C4-2B (cell line): ENCODE data around the gene HIVEP3.

Experiments used
- H3K27ac ChIP-seq: fragments of 450-650 bp; 2 replicates; pipeline ENCODE4 v1.5.1; 2017
- ZFX ChIP-seq: fragments of 450-650 bp; IDR thresholded peaks from 2 replicates; pipeline ENCODE4 v1.6.1; 2017
- TF ChIP-seq, protein P1 (sequence below): fragments of 450-650 bp; conservative IDR thresholded peaks from 2 replicates; pipeline ENCODE4 v1.5.1; 2017; ENCODE audit warnings: mild to moderate bottlenecking

The HIVEP3 gene

DNA sequence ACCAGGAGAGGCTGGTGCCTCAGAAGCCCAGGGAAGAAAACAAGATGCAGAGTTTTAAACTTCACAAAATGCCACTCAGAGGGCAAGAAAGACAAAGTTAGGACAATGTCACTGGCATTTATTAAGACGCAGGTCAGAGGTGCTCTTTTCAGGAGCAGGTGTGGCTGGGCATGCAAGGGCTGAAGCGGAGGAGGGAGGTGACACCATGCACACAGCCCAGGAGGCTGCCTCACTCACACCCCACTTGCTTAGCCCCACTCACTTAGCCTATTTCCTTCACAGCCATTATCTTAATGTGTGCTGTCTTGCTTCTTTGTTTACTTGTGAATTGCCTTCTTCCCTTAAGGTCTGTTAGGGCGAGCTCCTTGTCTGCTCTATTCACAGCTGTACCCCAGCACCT, 17.2 kb downstream of the HIVEP3 start:
- TF ChIP-seq, protein P1, sequence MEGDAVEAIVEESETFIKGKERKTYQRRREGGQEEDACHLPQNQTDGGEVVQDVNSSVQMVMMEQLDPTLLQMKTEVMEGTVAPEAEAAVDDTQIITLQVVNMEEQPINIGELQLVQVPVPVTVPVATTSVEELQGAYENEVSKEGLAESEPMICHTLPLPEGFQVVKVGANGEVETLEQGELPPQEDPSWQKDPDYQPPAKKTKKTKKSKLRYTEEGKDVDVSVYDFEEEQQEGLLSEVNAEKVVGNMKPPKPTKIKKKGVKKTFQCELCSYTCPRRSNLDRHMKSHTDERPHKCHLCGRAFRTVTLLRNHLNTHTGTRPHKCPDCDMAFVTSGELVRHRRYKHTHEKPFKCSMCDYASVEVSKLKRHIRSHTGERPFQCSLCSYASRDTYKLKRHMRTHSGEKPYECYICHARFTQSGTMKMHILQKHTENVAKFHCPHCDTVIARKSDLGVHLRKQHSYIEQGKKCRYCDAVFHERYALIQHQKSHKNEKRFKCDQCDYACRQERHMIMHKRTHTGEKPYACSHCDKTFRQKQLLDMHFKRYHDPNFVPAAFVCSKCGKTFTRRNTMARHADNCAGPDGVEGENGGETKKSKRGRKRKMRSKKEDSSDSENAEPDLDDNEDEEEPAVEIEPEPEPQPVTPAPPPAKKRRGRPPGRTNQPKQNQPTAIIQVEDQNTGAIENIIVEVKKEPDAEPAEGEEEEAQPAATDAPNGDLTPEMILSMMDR, result no peak
- no peak for TF ChIP-seq ZFX
- no peak overlapping the region for H3K27ac ChIP-seq

DNA sequence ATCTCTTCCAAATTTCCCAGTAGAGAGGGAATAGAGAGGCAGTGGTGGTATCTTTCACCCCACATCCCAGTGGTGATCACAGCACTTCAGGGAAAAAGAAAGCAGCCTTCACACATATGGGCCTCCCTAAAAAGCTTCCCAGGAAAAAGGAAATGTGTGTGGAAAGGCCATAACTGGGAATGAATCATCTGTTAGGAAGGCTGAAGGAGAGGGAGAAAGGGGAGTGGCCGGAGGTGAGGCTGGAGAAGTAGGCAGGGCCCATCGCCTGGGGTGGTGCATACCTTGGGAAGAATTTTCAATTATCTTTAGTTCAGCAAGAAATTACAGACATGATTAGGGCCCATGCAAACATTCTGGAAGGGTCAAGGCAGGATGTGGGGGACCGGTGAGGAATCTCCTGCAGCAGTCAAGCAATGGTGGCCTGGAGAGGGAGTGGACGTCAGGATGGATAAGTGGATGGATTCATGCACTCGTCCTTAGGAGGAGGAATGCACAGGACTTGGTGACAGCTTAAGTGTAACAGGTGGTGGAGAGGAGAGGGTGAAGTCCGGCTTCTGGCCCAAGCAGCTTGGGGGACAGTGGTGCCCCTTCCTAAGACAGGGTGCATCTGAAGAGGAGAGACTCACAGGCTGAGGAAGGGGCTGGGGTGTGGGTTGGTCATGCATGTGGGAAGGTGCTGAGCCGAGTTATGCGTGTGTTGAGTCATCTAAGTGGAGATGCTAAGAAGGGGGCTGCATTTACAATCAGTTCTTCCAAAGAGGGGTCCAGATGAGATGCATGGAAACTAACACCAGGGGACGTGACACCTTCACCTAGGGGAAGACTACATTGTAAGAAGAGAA, 17.9 kb downstream of the HIVEP3 start:
- TF ChIP-seq ZFX, result no peak
- TF ChIP-seq, protein P1, result no peak
- H3K27ac ChIP-seq, result no peak overlapping the region

DNA sequence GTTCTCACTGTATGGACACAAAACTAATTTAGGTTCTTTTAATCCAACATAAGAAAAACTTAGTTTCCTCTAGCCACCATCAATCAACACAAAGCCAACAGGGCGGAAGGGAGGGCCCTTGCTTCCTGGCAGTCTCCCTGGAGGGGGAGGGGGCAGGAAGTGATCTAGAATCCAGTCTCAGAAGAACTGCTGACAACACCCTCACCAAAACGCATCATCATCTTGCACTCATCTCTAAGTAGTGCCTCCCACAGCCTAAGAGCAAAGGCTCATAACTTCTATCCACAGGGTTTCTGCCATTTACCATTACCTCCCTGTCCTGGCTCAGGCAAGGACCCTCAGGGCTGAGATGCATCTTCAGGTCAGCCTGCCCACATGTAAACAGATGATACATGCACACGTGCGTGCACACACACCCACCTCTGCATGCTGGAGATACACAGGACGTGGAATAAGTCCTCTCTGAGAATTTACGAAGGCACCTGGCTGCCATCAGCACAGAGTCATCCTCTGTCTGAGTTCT, 20.5 kb downstream of the HIVEP3 start:
- TF ChIP-seq, protein P1, result no peak
- no peak overlapping the region for H3K27ac ChIP-seq

DNA sequence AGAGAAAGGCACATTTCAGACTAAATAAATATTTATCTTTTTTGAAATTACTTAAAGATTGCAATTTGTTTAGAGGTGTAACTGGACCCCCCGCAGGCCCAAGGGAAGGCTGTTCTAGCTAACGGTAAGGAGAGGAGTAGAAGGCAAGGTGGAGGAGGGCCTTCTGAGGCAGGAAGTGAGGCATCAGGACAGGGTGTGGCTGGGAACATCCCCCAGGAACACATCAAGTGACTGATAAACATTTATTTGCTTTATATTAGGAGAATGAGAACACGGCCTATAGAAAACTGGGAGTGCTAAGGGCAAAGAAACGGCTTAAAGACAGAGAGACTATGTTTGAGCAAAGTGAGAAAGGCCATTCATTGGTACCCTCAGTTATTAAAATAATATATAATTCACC, 23.2 kb downstream of the HIVEP3 start:
- TF ChIP-seq ZFX, result no peak
- TF ChIP-seq, protein P1, result no peak

DNA sequence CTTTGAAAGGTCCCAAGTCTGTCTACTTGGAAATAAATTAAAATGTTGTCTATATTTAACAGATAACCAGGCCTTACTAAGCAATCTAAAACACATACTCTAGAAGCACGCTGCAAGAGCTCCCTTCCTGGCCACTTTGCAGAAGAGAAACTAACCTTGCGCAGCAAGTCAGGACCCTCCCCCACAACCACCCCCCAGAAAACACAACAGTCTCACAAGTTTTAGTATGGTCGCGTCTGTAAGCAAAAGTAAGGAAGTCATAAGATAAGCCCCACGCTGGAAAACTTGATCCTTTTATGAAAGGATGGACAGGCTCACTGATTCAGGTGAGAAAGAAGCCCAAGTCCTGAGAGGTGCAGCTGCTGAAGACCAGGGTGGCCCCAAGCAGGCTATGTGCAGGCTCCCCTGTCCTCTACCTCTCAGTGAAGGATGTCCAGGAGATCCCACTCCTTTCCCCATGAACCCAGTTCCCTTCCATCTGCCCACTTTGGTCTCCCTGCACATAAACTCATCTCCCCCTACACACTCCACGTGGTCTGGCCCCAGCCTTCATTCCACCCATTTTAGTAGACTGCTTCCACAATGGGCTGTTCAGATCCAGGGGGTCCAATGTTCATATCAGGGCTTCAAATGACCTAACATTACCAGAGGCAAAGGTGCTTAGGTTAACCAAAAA, 23.8 kb downstream of the HIVEP3 start:
- no peak overlapping the region for H3K27ac ChIP-seq
- no peak for TF ChIP-seq ZFX
- TF ChIP-seq, protein P1, result no peak

More for the DNA sequence above, 23.2 kb downstream of the HIVEP3 start:
- no peak overlapping the region for H3K27ac ChIP-seq

DNA sequence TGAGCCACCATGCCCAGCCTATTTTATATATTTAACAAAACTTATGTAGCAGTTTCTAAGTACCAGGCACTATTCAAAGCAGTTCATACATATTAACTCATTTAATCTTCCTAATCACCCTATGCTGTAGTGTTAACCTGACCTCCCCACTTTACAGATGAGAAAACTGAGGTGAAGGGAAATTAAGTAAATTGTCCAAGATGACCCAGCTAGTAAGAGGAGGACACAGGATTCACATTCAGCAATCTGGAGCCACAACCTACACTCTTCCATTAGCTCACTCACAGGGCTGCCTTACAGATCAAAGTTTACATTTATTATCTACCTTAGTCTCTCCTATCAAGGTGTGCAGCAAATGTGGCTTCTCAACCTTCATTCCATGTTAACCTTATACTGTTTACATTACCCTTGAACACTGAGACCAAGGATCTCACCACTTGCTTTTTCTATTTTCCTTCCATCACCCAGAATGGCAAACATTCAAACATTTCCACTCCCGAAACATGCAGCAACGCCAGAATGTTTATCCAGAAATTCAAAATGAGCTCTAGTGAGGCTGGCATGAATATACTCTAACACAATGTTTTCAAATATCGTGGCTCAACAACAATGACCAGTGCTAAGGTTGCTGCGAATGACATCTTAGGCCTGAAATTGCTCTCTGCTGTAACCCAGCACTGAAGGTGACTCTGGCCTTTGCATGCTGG, 24.5 kb downstream of the HIVEP3 start:
- no peak overlapping the region for H3K27ac ChIP-seq
- TF ChIP-seq ZFX, result no peak
- TF ChIP-seq, protein P1, result no peak
